ENCODE results near the gene RACGAP1. TPM values are rescaled to one million over a fixed set of nuclear protein-coding genes. Genes with fewer than 3 reads are reported as not detected.

Gene RACGAP1
- total and polyA plus RNA-seq, 2 of the 8 experiments (the other 6 are each of a cell fraction or from before 2014, with no cell fraction given), result 18.0 to 66.3 TPM

- TF ChIP-seq BACH1 (IDR thresholded peaks at IDR 0.05; ENCODE audit: low read length) (0 out of 2 replicates have a peak, but pooled peaks have one; percentile 68), NRF1 (IDR thresholded peaks at IDR 0.05; ENCODE audit: low read depth, low read length) (no peak), CHD1 (IDR thresholded peaks at IDR 0.05; ENCODE audit: low read depth, low read length) (no peak), FOSL1 (IDR thresholded peaks at IDR 0.05; ENCODE audit: insufficient read depth, low read depth, low read length) (no peak), CBX8 (IDR thresholded peaks at IDR 0.05; ENCODE audit: borderline replicate concordance, low read depth, low read length) (no peak), RFX5 (IDR thresholded peaks at IDR 0.05; ENCODE audit: borderline replicate concordance, low read depth, low read length) (no peak), SP1 (IDR thresholded peaks at IDR 0.05; ENCODE audit: low read depth, low read length) (0 out of 2 replicates have a peak, but pooled peaks have one; percentile 28), SIN3A (conservative IDR thresholded peaks at IDR 0.05 in 1 of 2, IDR thresholded peaks at IDR 0.05 in 1 of 2; ENCODE audit: low read depth in 1 of 2, low read length in 2 of 2) (peak; percentile 87 to 94; a peak in 3 of 4 replicates), ASH2L (IDR thresholded peaks at IDR 0.05; ENCODE audit: low read length) (peak; percentile 67), POU5F1 (IDR thresholded peaks at IDR 0.05; ENCODE audit: low read depth, low read length) (no peak), KDM4A (IDR thresholded peaks at IDR 0.05; ENCODE audit: low read depth, low read length, severe bottlenecking) (no peak), PHF8 (conservative IDR thresholded peaks at IDR 0.05; ENCODE audit: low read depth, low read length) (no peak), POLR2A (IDR thresholded peaks at IDR 0.05; ENCODE audit: control extremely low read depth in 1 of 2, low read depth in 2 of 2, low read length in 2 of 2) (no peak), TAF7 (optimal IDR thresholded peaks at IDR 0.05; ENCODE audit: borderline replicate concordance, low read depth, low read length) (peak; percentile 66), SAP30 (IDR thresholded peaks at IDR 0.05; ENCODE audit: insufficient read depth, insufficient replicate concordance, low read length) (no peak), JUND (IDR thresholded peaks at IDR 0.05; ENCODE audit: low read length) (peak; percentile 69; the same call in 1 of the 2 replicates), HDAC6 (IDR thresholded peaks at IDR 0.05; ENCODE audit: low read depth, low read length) (no peak), SRF (IDR thresholded peaks at IDR 0.05; ENCODE audit: low read depth, low read length) (no peak), SP2 (IDR thresholded peaks at IDR 0.05; ENCODE audit: low read length) (no peak), ATF3 (IDR thresholded peaks at IDR 0.05; ENCODE audit: insufficient read depth, low read depth, low read length) (no peak), EP300 (IDR thresholded peaks at IDR 0.05; ENCODE audit: borderline replicate concordance in 1 of 2, low read depth in 2 of 2, low read length in 2 of 2) (no peak), TBP (IDR thresholded peaks at IDR 0.05; ENCODE audit: low read depth, low read length) (no peak), YY1 (IDR thresholded peaks at IDR 0.05; ENCODE audit: low read depth, low read length) (peak; percentile 63; the same call in 1 of the 2 replicates), CEBPB (IDR thresholded peaks at IDR 0.05; ENCODE audit: low read depth, low read length) (no peak), MAFK (IDR thresholded peaks at IDR 0.05; ENCODE audit: low read depth, low read length) (no peak; the same call in 1 of the 2 replicates)
These were observed 79.8 kb downstream of the RACGAP1 start (continued) for GRCh38 chr12:49945394-49946080.
